HCT116 (cell line): ENCODE results near the gene GABBR2. TPM values are rescaled to one million over a fixed set of nuclear protein-coding genes. Genes with fewer than 3 reads are reported as not detected.

ENCODE experiments used
- ATAC-seq: fragments of 200-7000 bp; cut with Tn5 transposase; 2 replicates; pipeline ENCODE4 v1.9.1; 2020; ENCODE audit warnings: mild to moderate bottlenecking, moderate library complexity
- BruUV-seq: library from RNA; stranded (reverse); fragments of 400-500 nt; replicated peaks from 2 replicates; lab custom pipeline; 2021; lab: Mats Ljungman, UMichigan
- CTCF ChIA-PET: fragments of 300-600 bp; sonication (Branson Sonifier 250); formaldehyde crosslinking; loops from one replicate; lab custom pipeline; 2021; ENCODE audit warnings: antibody characterized with exemption; lab: Charles Lee
- POLR2A ChIA-PET: fragments of 300-600, 350-600 bp; sonication (Branson Sonifier 250); formaldehyde crosslinking; loops from one replicate; lab custom pipeline; 2021; ENCODE audit warnings: antibody characterized with exemption; lab: Charles Lee
- RAD21 ChIA-PET, 2 experiments: fragments of 300-600 bp; sonication (Branson Sonifier 250); formaldehyde crosslinking; loops; one replicate each; lab custom pipeline; 2023; ENCODE audit warnings: low total read pairs in 2 of 2; ENCODE audit not compliant: uncharacterized antibody in 2 of 2, unreplicated experiment in 2 of 2, low non-redundant PET in 1 of 2; lab: Charles Lee
- DNase-seq: peaks from one replicate; pipeline ENCODE4 v3.0.0-alpha.2; 2010; ENCODE audit warnings: low read depth, low spot score
- H2AFZ ChIP-seq: fragments of 200-600 bp; shearing (Covaris generic), sonication (generic); 2 replicates; pipeline ENCODE4 v1.6.1; 2017; ENCODE audit warnings: low read depth, mixed run types, mixed read lengths, antibody characterized with exemption, low read length; ENCODE audit not compliant: poor library complexity, severe bottlenecking
- H3K27ac ChIP-seq: 2 replicates; pipeline ENCODE4 v1.5.1; 2012; ENCODE audit warnings: low read depth, low read length
- H3K27me3 ChIP-seq: fragments of 200-600 bp; sonication (generic); 2 replicates; pipeline ENCODE4 v1.6.1; 2016; ENCODE audit warnings: mixed run types, low read length, mixed read lengths; ENCODE audit not compliant: insufficient read depth
- H3K36me3 ChIP-seq, 2 experiments: fragments of 200-500 bp in 1 of 2; fragments of 200-600 bp in 1 of 2; sonication (Bioruptor generic) in 1 of 2; sonication (generic) in 1 of 2; 2 replicates each; pipeline versions ENCODE4 v1.5.1 to v1.6.1; 2014 to 2016; ENCODE audit warnings: low read length in 2 of 2, inconsistent platforms in 1 of 2, mixed read lengths in 1 of 2, mixed run types in 1 of 2; ENCODE audit not compliant: insufficient read depth in 2 of 2, control insufficient read depth in 1 of 2
- H3K4me1 ChIP-seq, 2 experiments: fragments of 200-600 bp in 1 of 2; sonication (generic) in 1 of 2; 2 replicates each; pipeline versions ENCODE4 v1.5.1 to v1.6.1; 2012 to 2017; ENCODE audit warnings: low read length in 2 of 2, inconsistent platforms in 1 of 2, mild to moderate bottlenecking in 1 of 2, mixed read lengths in 1 of 2, mixed run types in 1 of 2, moderate library complexity in 1 of 2; ENCODE audit not compliant: insufficient read depth in 2 of 2, control insufficient read depth in 1 of 2
- H3K4me2 ChIP-seq: fragments of 200-600 bp; sonication (generic); 2 replicates; pipeline ENCODE4 v1.6.1; 2017; ENCODE audit warnings: mixed run types, low read length, mixed read lengths
- H3K4me3 ChIP-seq, 2 experiments: fragments of 200-600 bp in 1 of 2; sonication (generic) in 1 of 2; replicated peaks in 1 of 2; 2 replicates each; pipeline ENCODE4 v1.5.1; 2011 to 2016; ENCODE audit warnings: low read length in 2 of 2, control low read depth in 1 of 2, low read depth in 1 of 2, mild to moderate bottlenecking in 1 of 2, mixed read lengths in 1 of 2, mixed run types in 1 of 2
- H3K79me2 ChIP-seq: fragments of 200-600 bp; sonication (generic); 2 replicates; pipeline ENCODE4 v1.6.1; 2017; ENCODE audit warnings: mild to moderate bottlenecking, mixed run types, low read length, moderate library complexity, mixed read lengths; ENCODE audit not compliant: insufficient read depth
- H3K9ac ChIP-seq: fragments of 200-600 bp; sonication (generic); 2 replicates; pipeline ENCODE4 v1.6.1; 2016; ENCODE audit warnings: low read length, mixed read lengths
- H3K9me2 ChIP-seq: fragments of 200-600 bp; sonication (generic), shearing (Covaris generic); 2 replicates; pipeline ENCODE4 v1.6.1; 2017; ENCODE audit warnings: mixed run types, mild to moderate bottlenecking, moderate library complexity; ENCODE audit not compliant: insufficient read depth
- H3K9me3 ChIP-seq, 2 experiments: fragments of 200-500 bp in 1 of 2; fragments of 200-600 bp in 1 of 2; sonication (Bioruptor generic) in 1 of 2; sonication (generic) in 1 of 2; 2 replicates each; pipeline ENCODE4 v1.6.1; 2014 to 2017; ENCODE audit warnings: low read length in 2 of 2, mixed read lengths in 2 of 2, inconsistent platforms in 1 of 2, low read depth in 1 of 2, mild to moderate bottlenecking in 1 of 2, mixed run types in 1 of 2, moderate library complexity in 1 of 2; ENCODE audit not compliant: control insufficient read depth in 1 of 2, insufficient read depth in 1 of 2
- H4K20me1 ChIP-seq: fragments of 200-600 bp; sonication (generic), shearing (Covaris generic); 2 replicates; pipeline ENCODE4 v1.6.1; 2017; ENCODE audit warnings: mixed run types, mild to moderate bottlenecking, moderate library complexity; ENCODE audit not compliant: insufficient read depth
- CBX3 ChIP-seq: IDR thresholded peaks from 2 replicates; pipeline ENCODE4 v1.6.1; 2012; ENCODE audit warnings: low read depth
- EGR1 ChIP-seq: IDR thresholded peaks from 2 replicates; pipeline ENCODE4 v1.6.1; 2012; ENCODE audit warnings: low read depth
- ELF1 ChIP-seq: IDR thresholded peaks from 2 replicates; pipeline ENCODE4 v1.6.1; 2012; ENCODE audit warnings: low read depth, borderline replicate concordance
- EZH2 ChIP-seq: fragments of 200-600 bp; sonication (generic); IDR thresholded peaks from 2 replicates; pipeline ENCODE4 v1.6.1; 2017; ENCODE audit warnings: antibody characterized with exemption, mixed run types
- EZH2phosphoT487 ChIP-seq: fragments of 200-600 bp; IDR thresholded peaks from 2 replicates; pipeline ENCODE4 v1.6.1; 2018; ENCODE audit warnings: antibody characterized with exemption, borderline replicate concordance
- FOSL1 ChIP-seq: IDR thresholded peaks from 2 replicates; pipeline ENCODE4 v1.6.1; 2012; ENCODE audit warnings: low read depth
- JUND ChIP-seq: IDR thresholded peaks from 2 replicates; pipeline ENCODE4 v1.6.1; 2012
- MAX ChIP-seq: IDR thresholded peaks from 2 replicates; pipeline ENCODE4 v1.6.1; 2012
- POLR2A ChIP-seq: IDR thresholded peaks from 2 replicates; pipeline ENCODE4 v1.7.0; 2011; ENCODE audit warnings: borderline replicate concordance; ENCODE audit not compliant: insufficient read depth, insufficient read length; ENCODE audit errors: extremely low read depth
- POLR2AphosphoS5 ChIP-seq: IDR thresholded peaks from 2 replicates; pipeline ENCODE4 v1.6.1; 2011; ENCODE audit warnings: mild to moderate bottlenecking, low read depth, low read length, moderate library complexity
- RAD21 ChIP-seq: IDR thresholded peaks from 2 replicates; pipeline ENCODE4 v1.6.1; 2012; ENCODE audit warnings: low read depth, mild to moderate bottlenecking
- REST ChIP-seq: IDR thresholded peaks from 2 replicates; pipeline ENCODE4 v1.6.1; 2012; ENCODE audit warnings: low read depth
- SIN3A ChIP-seq: IDR thresholded peaks from 2 replicates; pipeline ENCODE4 v1.6.1; 2012; ENCODE audit warnings: low read depth
- SP1 ChIP-seq: IDR thresholded peaks from 2 replicates; pipeline ENCODE4 v1.6.1; 2012; ENCODE audit warnings: low read depth
- SRF ChIP-seq: IDR thresholded peaks from 2 replicates; pipeline ENCODE4 v1.6.1; 2012; ENCODE audit warnings: low read depth
- YY1 ChIP-seq: IDR thresholded peaks from 2 replicates; pipeline ENCODE4 v1.6.1; 2011; ENCODE audit warnings: low read length, low read depth, moderate library complexity, mild to moderate bottlenecking; ENCODE audit not compliant: insufficient replicate concordance; ENCODE audit errors: extremely low read depth
- ZBTB33 ChIP-seq: IDR thresholded peaks from 2 replicates; pipeline ENCODE4 v1.6.1; 2011; ENCODE audit warnings: mild to moderate bottlenecking, low read length, moderate library complexity; ENCODE audit not compliant: insufficient replicate concordance; ENCODE audit errors: extremely low read depth
- ZFX ChIP-seq: fragments of 450-650 bp; IDR thresholded peaks from 2 replicates; pipeline ENCODE4 v1.6.1; 2017
- intact Hi-C: fragments of 100-400 bp; cut with micrococcal nuclease; formaldehyde crosslinking; loops from 2 replicates; pipeline ENCODE4 v1.10.0; 2022
- total RNA-seq: library from RNA; stranded (reverse); gene quantifications from one replicate; pipeline ENCODE4 v1.2.1, GENCODE V29; 2021; ENCODE audit not compliant: unreplicated experiment
- TF ChIP-seq, protein P1 (sequence below): IDR thresholded peaks from 2 replicates; pipeline ENCODE4 v1.6.1; 2012
- TF ChIP-seq, protein P2 (sequence below), 3 experiments: fragments of 200-600 bp in 1 of 3; sonication (generic) in 1 of 3; IDR thresholded peaks in 2 of 3; conservative IDR thresholded peaks in 1 of 3; 2 replicates each; pipeline ENCODE4 v1.5.1; 2012 to 2017; ENCODE audit warnings: low read depth in 2 of 3, low read length in 2 of 3, antibody characterized with exemption in 1 of 3, borderline replicate concordance in 1 of 3, control low read depth in 1 of 3, mild to moderate bottlenecking in 1 of 3, mixed read lengths in 1 of 3, mixed run types in 1 of 3, moderate library complexity in 1 of 3; ENCODE audit not compliant: insufficient read depth in 1 of 3

GABBR2 gene
- total RNA-seq, 1 experiment from 2014 or later = 0.15 TPM

GRCh38 chr9:98565152-98566135, 143.3 kb downstream of the GABBR2 start:
- no peak for ATAC-seq
- RAD21 ChIA-PET = no interaction called here
- no peak overlapping the region for H3K4me3 ChIP-seq
- TF ChIP-seq ELF1 = no peak
- TF ChIP-seq RAD21 = no peak
- no peak for TF ChIP-seq POLR2AphosphoS5
- no peak for TF ChIP-seq POLR2A
- no peak for TF ChIP-seq EZH2
- TF ChIP-seq, protein P1, sequence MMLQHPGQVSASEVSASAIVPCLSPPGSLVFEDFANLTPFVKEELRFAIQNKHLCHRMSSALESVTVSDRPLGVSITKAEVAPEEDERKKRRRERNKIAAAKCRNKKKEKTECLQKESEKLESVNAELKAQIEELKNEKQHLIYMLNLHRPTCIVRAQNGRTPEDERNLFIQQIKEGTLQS = no peak
- no peak for TF ChIP-seq SIN3A
- TF ChIP-seq ZFX = no peak
- TF ChIP-seq YY1 = no peak
- TF ChIP-seq JUND = no peak
- TF ChIP-seq SRF = no peak
- no peak for TF ChIP-seq MAX
- TF ChIP-seq FOSL1 = no peak
- TF ChIP-seq SP1 = no peak
- TF ChIP-seq CBX3 = no peak
- no peak for TF ChIP-seq EGR1
- TF ChIP-seq REST = no peak
- no peak for TF ChIP-seq EZH2phosphoT487
- no peak for TF ChIP-seq ZBTB33
- TF ChIP-seq, protein P2, sequence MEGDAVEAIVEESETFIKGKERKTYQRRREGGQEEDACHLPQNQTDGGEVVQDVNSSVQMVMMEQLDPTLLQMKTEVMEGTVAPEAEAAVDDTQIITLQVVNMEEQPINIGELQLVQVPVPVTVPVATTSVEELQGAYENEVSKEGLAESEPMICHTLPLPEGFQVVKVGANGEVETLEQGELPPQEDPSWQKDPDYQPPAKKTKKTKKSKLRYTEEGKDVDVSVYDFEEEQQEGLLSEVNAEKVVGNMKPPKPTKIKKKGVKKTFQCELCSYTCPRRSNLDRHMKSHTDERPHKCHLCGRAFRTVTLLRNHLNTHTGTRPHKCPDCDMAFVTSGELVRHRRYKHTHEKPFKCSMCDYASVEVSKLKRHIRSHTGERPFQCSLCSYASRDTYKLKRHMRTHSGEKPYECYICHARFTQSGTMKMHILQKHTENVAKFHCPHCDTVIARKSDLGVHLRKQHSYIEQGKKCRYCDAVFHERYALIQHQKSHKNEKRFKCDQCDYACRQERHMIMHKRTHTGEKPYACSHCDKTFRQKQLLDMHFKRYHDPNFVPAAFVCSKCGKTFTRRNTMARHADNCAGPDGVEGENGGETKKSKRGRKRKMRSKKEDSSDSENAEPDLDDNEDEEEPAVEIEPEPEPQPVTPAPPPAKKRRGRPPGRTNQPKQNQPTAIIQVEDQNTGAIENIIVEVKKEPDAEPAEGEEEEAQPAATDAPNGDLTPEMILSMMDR (IDR thresholded peaks at IDR 0.05 in 2 of 3, conservative IDR thresholded peaks at IDR 0.05 in 1 of 3; ENCODE audit: borderline replicate concordance in 1 of 3, insufficient read depth in 1 of 3, low read depth in 2 of 3, low read length in 2 of 3) = no peak
- TF ChIP-seq, all 23 proteins: peak for 0
- intact Hi-C loops = no loop called here
- BruUV-seq = no TSS peak
- POLR2A ChIA-PET = no interaction called here
- CTCF ChIA-PET = no interaction called here
- no peak overlapping the region for H3K27ac ChIP-seq
- H3K79me2 ChIP-seq = no peaks in the 10 kb centered on the region
- no peaks in the 10 kb centered on the region for H3K9me2 ChIP-seq
- H4K20me1 ChIP-seq = no peaks in the 10 kb centered on the region
- no peaks in the 10 kb centered on the region for H3K36me3 ChIP-seq
- no peaks in the 10 kb centered on the region for H3K9me3 ChIP-seq
- no peaks in the 10 kb centered on the region for H3K4me1 ChIP-seq
- DNase-seq = no peak
- H3K9ac ChIP-seq = no peak overlapping the region
- H3K4me2 ChIP-seq = no peak overlapping the region
- H3K27me3 ChIP-seq = no peaks in the 10 kb centered on the region
- no peak overlapping the region for H2AFZ ChIP-seq
